Neural progenitor cell (in vitro differentiated cells): ENCODE data around the gene FRYL.

Source experiments
- EZH2 ChIP-seq: fragments of 200-600 bp; sonication (generic); IDR thresholded peaks from 2 replicates; pipeline ENCODE4 v1.6.1; 2017; ENCODE audit warnings: antibody characterized with exemption, mild to moderate bottlenecking, moderate library complexity
- EZH2phosphoT487 ChIP-seq: fragments of 200-600 bp; sonication (generic); IDR thresholded peaks from 2 replicates; pipeline ENCODE4 v1.6.1; 2017; ENCODE audit warnings: antibody characterized with exemption
- TF ChIP-seq, protein P1 (sequence below): fragments of 200-600 bp; sonication (generic); IDR thresholded peaks from 2 replicates; pipeline ENCODE4 v1.5.1; 2017; ENCODE audit warnings: antibody characterized with exemption, mild to moderate bottlenecking

- TF ChIP-seq, protein P1, sequence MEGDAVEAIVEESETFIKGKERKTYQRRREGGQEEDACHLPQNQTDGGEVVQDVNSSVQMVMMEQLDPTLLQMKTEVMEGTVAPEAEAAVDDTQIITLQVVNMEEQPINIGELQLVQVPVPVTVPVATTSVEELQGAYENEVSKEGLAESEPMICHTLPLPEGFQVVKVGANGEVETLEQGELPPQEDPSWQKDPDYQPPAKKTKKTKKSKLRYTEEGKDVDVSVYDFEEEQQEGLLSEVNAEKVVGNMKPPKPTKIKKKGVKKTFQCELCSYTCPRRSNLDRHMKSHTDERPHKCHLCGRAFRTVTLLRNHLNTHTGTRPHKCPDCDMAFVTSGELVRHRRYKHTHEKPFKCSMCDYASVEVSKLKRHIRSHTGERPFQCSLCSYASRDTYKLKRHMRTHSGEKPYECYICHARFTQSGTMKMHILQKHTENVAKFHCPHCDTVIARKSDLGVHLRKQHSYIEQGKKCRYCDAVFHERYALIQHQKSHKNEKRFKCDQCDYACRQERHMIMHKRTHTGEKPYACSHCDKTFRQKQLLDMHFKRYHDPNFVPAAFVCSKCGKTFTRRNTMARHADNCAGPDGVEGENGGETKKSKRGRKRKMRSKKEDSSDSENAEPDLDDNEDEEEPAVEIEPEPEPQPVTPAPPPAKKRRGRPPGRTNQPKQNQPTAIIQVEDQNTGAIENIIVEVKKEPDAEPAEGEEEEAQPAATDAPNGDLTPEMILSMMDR: no peak
- TF ChIP-seq EZH2 (no peak), EZH2phosphoT487 (no peak)
These were observed 40.5 kb downstream of the FRYL start for GRCh38 chr4:48739560-48740019.
